ENCODE data around the gene SPINK5.

The SPINK5 gene

GRCh38 chr5:148029131-148029530 is 34.6 kb upstream of the SPINK5 start:
- no peak overlapping the region for H3K4me3 ChIP-seq (ENCODE audit: low read depth, low read length)
- H3K9me3 ChIP-seq (ENCODE audit: control insufficient read depth, insufficient read depth, low read depth, low read length) = no peaks in the 10 kb centered on the region
- no peaks in the 10 kb centered on the region for H3K4me1 ChIP-seq (ENCODE audit: control insufficient read depth, insufficient read depth, low read length)
- H3K36me3 ChIP-seq (ENCODE audit: control insufficient read depth in 2 of 2, insufficient read depth in 1 of 2, low read length in 2 of 2) = no peaks in the 10 kb centered on the region
- ChIA-PET CTCF (interaction anchor here (0.8 kb wide), 1 partner anchor 53 kb away, joined by 3 read pairs; no protein-coding TSS in a partner anchor), POLR2A (no interaction called here)
- H3K27ac ChIP-seq (ENCODE audit: extremely low read depth, low read depth, low read length) = no peak overlapping the region
- TF ChIP-seq ZNF391 (tag by site-specific recombination; IDR thresholded peaks at IDR 0.05; ENCODE audit: borderline replicate concordance, low read depth) (no peak), HOXA7 (CRISPR knock-in tag; IDR thresholded peaks at IDR 0.05; ENCODE audit: borderline replicate concordance) (no peak), ZBTB21 (tag by site-specific recombination; IDR thresholded peaks at IDR 0.05) (no peak), SCRT1 (tag by site-specific recombination; IDR thresholded peaks at IDR 0.05; ENCODE audit: borderline replicate concordance) (no peak), ZNF707 (tag by site-specific recombination; IDR thresholded peaks at IDR 0.05) (no peak), ZNF843 (tag by site-specific recombination; IDR thresholded peaks at IDR 0.05) (no peak), MZF1 (tag by site-specific recombination; IDR thresholded peaks at IDR 0.05; ENCODE audit: borderline replicate concordance) (no peak), ZNF558 (tag by site-specific recombination; IDR thresholded peaks at IDR 0.05) (no peak), MEIS1 (CRISPR knock-in tag; IDR thresholded peaks at IDR 0.05; ENCODE audit: borderline replicate concordance) (no peak), WT1 (tag by site-specific recombination; IDR thresholded peaks at IDR 0.05) (no peak), ZNF510 (tag by site-specific recombination; IDR thresholded peaks at IDR 0.05; ENCODE audit: insufficient replicate concordance) (no peak)

- no peak for TF ChIP-seq ZNF621 (tag by site-specific recombination; IDR thresholded peaks at IDR 0.05)
- TF ChIP-seq ZNF433 (tag by site-specific recombination; IDR thresholded peaks at IDR 0.05; ENCODE audit: low read depth) = no peak
- TF ChIP-seq ZNF48 (tag by site-specific recombination; IDR thresholded peaks at IDR 0.05) = no peak
- TF ChIP-seq ZNF510 (tag by site-specific recombination; IDR thresholded peaks at IDR 0.05; ENCODE audit: insufficient replicate concordance) = no peak
- TF ChIP-seq ZNF146 (tag by site-specific recombination; IDR thresholded peaks at IDR 0.05) = no peak
- TF ChIP-seq ZNF223 (tag by site-specific recombination; IDR thresholded peaks at IDR 0.05) = no peak
- no peak for TF ChIP-seq ZNF335 (tag by site-specific recombination; conservative IDR thresholded peaks at IDR 0.05)
- TF ChIP-seq HOXA7 (CRISPR knock-in tag; IDR thresholded peaks at IDR 0.05; ENCODE audit: borderline replicate concordance) = no peak
- TF ChIP-seq ZNF362 (tag by site-specific recombination; IDR thresholded peaks at IDR 0.05) = no peak
- no peak for TF ChIP-seq ZNF768 (tag by site-specific recombination; IDR thresholded peaks at IDR 0.05)
- TF ChIP-seq ZNF518A (tag by site-specific recombination; conservative IDR thresholded peaks at IDR 0.05; ENCODE audit: low read depth) = no peak
- no peak for TF ChIP-seq ZBTB21 (tag by site-specific recombination; IDR thresholded peaks at IDR 0.05)
- POLR2A ChIA-PET = no interaction called here
- CTCF ChIA-PET = interaction anchor here (0.5 kb wide), 1 partner anchor 60 kb away, joined by 3 read pairs; no protein-coding TSS in a partner anchor
- no peaks in the 10 kb centered on the region for H3K9me3 ChIP-seq (ENCODE audit: control insufficient read depth, insufficient read depth, low read depth, low read length)
- no peaks in the 10 kb centered on the region for H3K36me3 ChIP-seq (ENCODE audit: control insufficient read depth in 2 of 2, insufficient read depth in 1 of 2, low read length in 2 of 2)
- H3K27ac ChIP-seq (ENCODE audit: extremely low read depth, low read depth, low read length) = no peak overlapping the region
- no peaks in the 10 kb centered on the region for H3K4me1 ChIP-seq (ENCODE audit: control insufficient read depth, insufficient read depth, low read length)
- H3K4me3 ChIP-seq (ENCODE audit: low read depth, low read length) = no peak overlapping the region
Observed at GRCh38 chr5:148033134-148033533, 30.6 kb upstream of the SPINK5 start.
